H1 (cell line): ENCODE data around the gene ARHGAP25. TPM values are rescaled to one million over a fixed set of nuclear protein-coding genes. Genes with fewer than 3 reads are reported as not detected.

Experiments used
- CBX8 ChIP-seq: fragments of 300-800, 300-1000 bp; sonication (generic); IDR thresholded peaks from 2 replicates; pipeline ENCODE4 v1.7.1; 2016; ENCODE audit warnings: low read depth, low read length, borderline replicate concordance
- EZH2 ChIP-seq: fragments of 200-600 bp; sonication (generic); IDR thresholded peaks from 2 replicates; pipeline ENCODE4 v1.7.1; 2012; ENCODE audit warnings: low read depth, mild to moderate bottlenecking, moderate library complexity, low read length, inconsistent platforms; ENCODE audit not compliant: severe bottlenecking
- GTF2F1 ChIP-seq: IDR thresholded peaks from 2 replicates; pipeline ENCODE4 v1.6.1; 2012; ENCODE audit warnings: low read depth, low read length, improper control_type of control experiment, borderline replicate concordance
- RBBP5 ChIP-seq: IDR thresholded peaks from 2 replicates; pipeline ENCODE4 v1.7.1; 2012; ENCODE audit warnings: low read depth, mild to moderate bottlenecking, inconsistent platforms, low read length, moderate library complexity, borderline replicate concordance
- polyA plus RNA-seq, 7 experiments: library from polyadenylated mRNA; depleted of rRNA in 3 of 7; stranded (reverse) in 5 of 7; unstranded in 2 of 7; fragments of >200 nt in 5 of 7; fragments of 200-250 nt in 2 of 7; gene quantifications; 1 replicate in 5 of 7; 2 replicates in 1 of 7; 4 replicates in 1 of 7; pipeline versions ENCODE4 v1.2.1 to v1.2.3, GENCODE V29; 2011 to 2013; ENCODE audit warnings: missing spikeins in 2 of 7, mixed read lengths in 2 of 7
- total RNA-seq: library from RNA; stranded (reverse); fragmentation: NEBNext Ultra II Directional; extraction: Animal tissue kit (Norgen Biotek cat#: 25700); gene quantifications from 2 replicates; pipeline ENCODE4 v1.2.1, GENCODE V29; 2021

The ARHGAP25 gene
- total and polyA plus RNA-seq, 2 of the 8 experiments (the other 6 are each of a cell fraction or from before 2014, with no cell fraction given), result 1.00 to 1.2 TPM

DNA sequence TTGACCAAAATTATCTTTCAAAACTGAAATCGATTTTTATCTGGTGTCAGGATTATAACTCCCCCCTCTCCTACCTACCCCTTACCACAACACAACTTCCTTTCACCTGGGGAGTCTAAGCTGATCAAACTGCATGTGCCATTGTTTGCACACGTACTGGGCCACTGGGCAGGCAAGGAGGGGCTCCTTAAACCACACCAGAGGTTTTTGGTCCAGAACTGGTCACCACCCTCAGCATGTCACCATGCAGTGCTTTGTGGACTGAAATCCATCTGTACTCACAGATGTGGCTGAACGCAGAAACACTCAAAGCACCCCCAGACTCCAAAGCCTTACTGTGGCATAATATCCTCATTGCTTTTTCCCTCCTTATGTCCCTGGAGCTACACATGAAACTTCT, 13.9 kb upstream of the ARHGAP25 start (continued):
- no peak for TF ChIP-seq RBBP5
- TF ChIP-seq GTF2F1, result no peak
- TF ChIP-seq EZH2, result no peak
- TF ChIP-seq CBX8, result no peak
